Skeletal muscle satellite cell (primary cell): ENCODE measurements around the gene ZKSCAN4.
A peak's percentile ranks its signal among the peaks of the same experiment; 100 is the strongest.

Experiments used
- H3K27me3 ChIP-seq: 2 replicates; pipeline ENCODE4 v1.7.0; 2013; ENCODE audit warnings: low read length; ENCODE audit not compliant: control insufficient read depth, insufficient read depth
- H3K36me3 ChIP-seq: 2 replicates; pipeline ENCODE4 v1.7.0; 2013; ENCODE audit warnings: mild to moderate bottlenecking, control low read depth, low read length; ENCODE audit not compliant: insufficient read depth
- H3K4me1 ChIP-seq: 2 replicates; pipeline ENCODE4 v1.7.0; 2013; ENCODE audit warnings: low read length; ENCODE audit not compliant: control insufficient read depth, insufficient read depth
- H3K4me2 ChIP-seq: 2 replicates; pipeline ENCODE4 v1.7.0; 2013; ENCODE audit warnings: mild to moderate bottlenecking, low read length
- H3K4me3 ChIP-seq: 2 replicates; pipeline ENCODE4 v1.7.0; 2013; ENCODE audit warnings: low read length
- H3K9ac ChIP-seq: 2 replicates; pipeline ENCODE4 v1.7.0; 2013; ENCODE audit warnings: mild to moderate bottlenecking, low read depth, low read length, moderate library complexity
- H3K9me3 ChIP-seq: replicated peaks from 2 replicates; pipeline ENCODE4 v1.7.0; 2013; ENCODE audit warnings: mild to moderate bottlenecking, control low read depth, low read length

Gene ZKSCAN4

DNA sequence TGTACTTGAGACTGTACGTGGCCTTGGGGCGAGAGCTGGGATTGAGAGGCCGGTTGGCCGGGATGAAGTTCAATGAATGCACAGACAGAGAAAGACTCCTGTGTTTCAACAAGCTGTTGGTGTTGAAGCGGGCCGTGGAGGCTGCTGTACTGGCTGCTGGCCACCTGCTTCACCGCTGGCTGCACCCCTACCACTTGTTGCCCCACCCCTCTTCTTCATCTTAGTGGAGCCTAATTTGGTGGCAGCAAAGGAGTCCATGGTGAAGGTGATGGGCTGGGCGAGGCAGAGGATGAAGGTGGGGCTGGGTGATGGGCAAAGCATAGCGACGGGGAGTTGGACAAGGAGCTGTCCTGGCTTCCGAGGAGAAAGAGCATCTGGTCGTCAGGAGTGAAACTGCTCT, 34.2 kb downstream of the ZKSCAN4 start:
- Histone ChIP-seq H3K4me1 (peaks cover 4% of the 10 kb centered on the region), H3K36me3 (no peaks in the 10 kb centered on the region), H3K4me2 (no peak overlapping the region), H3K27me3 (peaks cover 19% of the 10 kb centered on the region), H3K9me3 (no peaks in the 10 kb centered on the region), H3K9ac (no peak overlapping the region), H3K4me3 (no peak overlapping the region)

DNA sequence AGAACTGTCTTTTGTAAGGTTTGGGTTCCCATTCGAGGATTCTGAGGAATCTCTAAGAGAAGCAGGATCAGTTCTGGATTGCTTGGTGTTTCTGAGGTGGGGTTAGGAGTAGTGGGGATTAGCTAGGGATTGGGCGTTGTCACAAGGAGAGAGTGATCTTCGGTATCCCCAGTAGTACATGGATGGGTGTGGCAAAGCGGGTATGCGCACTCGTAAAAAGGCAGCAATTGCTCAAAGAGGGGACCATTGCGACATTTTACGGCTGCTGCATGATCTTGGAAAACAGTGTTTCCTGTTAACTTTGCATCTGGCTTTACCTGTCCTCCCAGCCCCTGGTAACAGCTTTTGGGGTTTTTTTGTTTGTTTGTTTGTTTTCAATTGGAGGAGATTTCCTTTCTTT, 36.6 kb downstream of the ZKSCAN4 start:
- Histone ChIP-seq H3K27me3 (peaks cover 27% of the 10 kb centered on the region), H3K9me3 (no peaks in the 10 kb centered on the region), H3K9ac (no peak overlapping the region), H3K36me3 (no peaks in the 10 kb centered on the region), H3K4me2 (peak overlapping the region; percentile 3), H3K4me3 (no peak overlapping the region), H3K4me1 (peaks cover 8% of the 10 kb centered on the region)

DNA sequence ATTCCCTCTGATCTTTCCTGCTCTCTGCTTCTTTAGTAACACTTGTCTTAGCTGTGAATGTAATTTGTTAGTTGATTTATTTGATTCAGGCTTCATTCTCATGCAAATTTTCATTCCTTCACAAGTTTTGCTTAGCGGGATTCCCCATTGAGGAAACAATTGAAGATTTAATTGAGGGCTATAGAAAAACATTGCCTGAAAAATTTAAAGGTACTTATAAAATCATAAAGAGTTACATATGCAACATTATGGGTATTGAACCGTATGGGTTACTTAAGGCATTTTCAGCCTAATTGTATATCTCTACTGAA, 38.9 kb downstream of the ZKSCAN4 start:
- no peaks in the 10 kb centered on the region for H3K9me3 ChIP-seq
- peaks cover 50% of the 10 kb centered on the region for H3K27me3 ChIP-seq
- H3K4me1 ChIP-seq, result peaks cover 6% of the 10 kb centered on the region
- H3K36me3 ChIP-seq, result no peaks in the 10 kb centered on the region
- peak overlapping the region; percentile 91 for H3K4me2 ChIP-seq
- H3K9ac ChIP-seq, result no peak overlapping the region
- H3K4me3 ChIP-seq, result peak overlapping the region; percentile 79

DNA sequence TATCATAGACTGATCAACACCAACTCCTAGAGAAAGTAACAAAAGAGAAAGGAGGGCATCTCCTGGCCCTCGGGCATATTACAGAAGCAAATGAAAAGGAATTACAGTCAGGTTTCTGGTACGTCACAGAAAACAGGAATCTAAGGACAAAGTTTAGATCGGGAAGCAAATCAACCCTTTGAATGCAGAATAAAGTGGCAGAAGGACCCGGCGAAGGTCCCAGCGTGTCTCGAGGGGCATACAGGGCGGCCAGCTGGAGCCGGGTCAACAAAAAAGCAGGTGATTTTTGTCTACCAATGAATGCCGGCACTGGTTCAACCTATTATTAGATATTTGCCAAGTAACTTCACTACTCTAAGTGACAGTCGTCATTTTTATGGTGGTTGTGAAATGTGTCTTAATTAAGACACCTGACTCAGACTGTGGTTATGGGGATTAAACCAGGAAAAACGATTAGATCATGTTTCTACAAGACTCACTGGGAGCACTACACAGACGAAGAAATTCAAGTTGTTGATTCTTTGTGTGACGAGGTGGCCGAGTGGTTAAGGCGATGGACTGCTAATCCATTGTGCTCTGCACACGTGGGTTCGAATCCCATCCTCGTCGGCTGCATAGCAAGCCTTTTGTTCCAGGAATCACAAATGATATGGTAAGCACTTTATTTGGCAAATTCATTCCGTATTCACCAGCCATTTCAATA, 39.4 kb downstream of the ZKSCAN4 start:
- peaks cover 55% of the 10 kb centered on the region for H3K27me3 ChIP-seq
- H3K9ac ChIP-seq, result peak overlapping the region; percentile 74
- H3K9me3 ChIP-seq, result no peaks in the 10 kb centered on the region
- peaks cover 11% of the 10 kb centered on the region for H3K4me1 ChIP-seq
- peak overlapping the region; percentile 79 for H3K4me3 ChIP-seq
- H3K4me2 ChIP-seq, result peak overlapping the region; percentile 91
- no peaks in the 10 kb centered on the region for H3K36me3 ChIP-seq

- Histone ChIP-seq H3K4me2 (peak overlapping the region; percentile 91), H3K4me3 (peak overlapping the region; percentile 79), H3K4me1 (peaks cover 17% of the 10 kb centered on the region), H3K36me3 (no peaks in the 10 kb centered on the region), H3K27me3 (peaks cover 62% of the 10 kb centered on the region), H3K9me3 (no peaks in the 10 kb centered on the region), H3K9ac (peak overlapping the region; percentile 74)
Observed at GRCh38 chr6:28211840-28212509, 40.1 kb downstream of the ZKSCAN4 start.

DNA sequence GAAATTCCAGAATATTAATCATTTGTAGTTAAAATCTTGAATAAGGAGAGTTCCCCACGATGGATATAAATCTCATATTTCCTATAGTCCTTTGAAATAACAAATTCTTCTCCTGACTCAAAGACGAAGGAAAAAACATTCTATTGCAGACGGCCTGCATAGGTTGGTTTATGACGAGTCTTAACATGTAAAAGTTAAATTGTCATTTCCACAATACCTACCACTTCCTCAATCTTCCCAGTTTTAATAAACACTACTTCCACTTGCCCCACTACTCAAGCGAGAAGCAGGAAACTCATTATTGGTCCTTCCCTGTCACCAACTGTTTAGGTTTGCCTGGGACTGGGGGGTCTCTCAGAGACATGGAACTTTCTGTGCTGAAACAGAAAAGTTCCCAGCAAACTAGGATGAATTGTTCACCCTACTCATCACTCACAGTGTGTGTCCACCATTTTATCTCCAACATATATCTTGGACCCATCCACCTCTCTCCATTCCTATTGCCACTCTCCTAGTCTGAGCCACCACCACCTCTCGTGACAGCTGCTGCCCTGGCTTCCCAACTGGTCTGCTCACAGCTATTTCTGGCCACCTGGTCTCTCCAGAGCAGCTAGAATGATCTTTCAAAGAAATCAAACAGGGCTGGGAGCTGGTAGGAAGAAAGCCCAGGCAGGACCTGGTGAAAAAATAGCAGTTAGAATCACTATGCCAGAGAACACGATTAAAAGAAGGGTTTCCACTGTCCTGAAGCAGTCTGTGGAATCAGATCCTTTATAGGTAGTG, 42.1 kb downstream of the ZKSCAN4 start:
- H3K27me3 ChIP-seq, result peaks cover 73% of the 10 kb centered on the region
- H3K4me1 ChIP-seq, result peaks cover 19% of the 10 kb centered on the region
- H3K9ac ChIP-seq, result no peak overlapping the region
- H3K4me2 ChIP-seq, result no peak overlapping the region
- no peak overlapping the region for H3K4me3 ChIP-seq
- H3K36me3 ChIP-seq, result no peaks in the 10 kb centered on the region
- H3K9me3 ChIP-seq, result no peaks in the 10 kb centered on the region

DNA sequence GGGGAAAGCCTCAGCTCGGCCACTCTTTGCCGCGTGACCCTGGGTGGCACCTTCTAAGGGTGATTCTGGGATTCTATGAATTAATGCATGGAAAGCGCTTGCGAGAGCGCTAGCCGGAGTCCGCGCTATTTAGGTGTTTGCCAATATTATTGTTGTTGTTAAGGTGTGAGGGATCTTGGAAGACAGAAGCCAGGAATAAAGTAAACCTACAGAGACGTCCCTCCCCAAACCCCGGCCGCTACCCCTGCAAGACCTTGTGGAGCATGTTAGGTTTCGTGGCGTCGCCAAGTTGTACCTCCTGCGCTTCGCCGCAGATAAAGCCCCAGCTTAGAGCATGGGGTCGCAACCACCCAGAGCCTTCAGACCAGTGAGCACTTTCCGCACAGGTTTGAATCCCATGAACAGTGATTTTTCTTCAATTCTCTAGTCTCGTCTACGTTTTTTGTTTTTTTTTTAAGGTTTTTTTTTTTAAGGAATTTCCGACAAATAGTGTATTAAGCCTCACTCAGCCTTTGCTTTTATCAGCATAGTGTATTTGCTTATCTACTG, 43.9 kb downstream of the ZKSCAN4 start:
- Histone ChIP-seq H3K27me3 (peaks cover 76% of the 10 kb centered on the region), H3K4me3 (peak overlapping the region; percentile 74), H3K9me3 (no peaks in the 10 kb centered on the region), H3K36me3 (no peaks in the 10 kb centered on the region), H3K4me1 (peaks cover 19% of the 10 kb centered on the region), H3K9ac (peak overlapping the region; percentile 39), H3K4me2 (peak overlapping the region; percentile 96)

DNA sequence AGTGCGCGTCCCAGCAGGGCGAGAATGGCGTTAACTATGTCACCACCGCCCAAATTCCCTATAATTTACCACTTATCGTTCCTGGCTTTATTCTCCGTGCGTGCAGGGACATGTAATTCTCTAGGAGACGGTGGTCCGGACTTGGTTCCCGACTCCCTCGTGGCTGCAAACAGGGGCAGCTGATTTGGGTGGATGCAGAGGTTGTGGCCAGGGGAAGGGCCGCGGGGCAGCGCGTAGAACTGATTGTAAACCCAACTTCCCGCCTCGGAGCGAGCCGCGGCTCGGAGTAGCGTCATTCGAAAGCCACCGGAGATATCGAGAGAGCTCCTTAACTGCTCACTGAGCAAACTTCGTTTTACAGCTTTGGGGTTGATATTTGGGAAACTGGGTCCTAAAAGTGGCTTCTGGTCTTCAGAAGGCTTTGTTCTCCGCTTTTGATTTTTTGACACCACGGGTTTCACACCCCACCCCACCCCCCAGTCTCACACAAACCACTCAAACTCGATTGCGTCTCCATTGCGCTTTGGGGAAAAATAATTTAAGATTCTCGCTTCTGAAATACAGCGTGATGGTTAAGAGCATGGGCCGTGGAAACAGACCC, 44.5 kb downstream of the ZKSCAN4 start:
- H3K4me2 ChIP-seq, result peak overlapping the region; percentile 96
- H3K9ac ChIP-seq, result peak overlapping the region; percentile 39
- peaks cover 19% of the 10 kb centered on the region for H3K4me1 ChIP-seq
- peaks cover 77% of the 10 kb centered on the region for H3K27me3 ChIP-seq
- H3K9me3 ChIP-seq, result no peaks in the 10 kb centered on the region
- H3K36me3 ChIP-seq, result no peaks in the 10 kb centered on the region
- peak overlapping the region; percentile 74 for H3K4me3 ChIP-seq

- Histone ChIP-seq H3K4me3 (peak overlapping the region; percentile 74), H3K27me3 (peaks cover 79% of the 10 kb centered on the region), H3K4me2 (peak overlapping the region; percentile 96), H3K36me3 (no peaks in the 10 kb centered on the region), H3K9ac (no peak overlapping the region), H3K9me3 (no peaks in the 10 kb centered on the region), H3K4me1 (peaks cover 16% of the 10 kb centered on the region)
Observed at GRCh38 chr6:28206928-28207509, 45.0 kb downstream of the ZKSCAN4 start.

- Histone ChIP-seq H3K9me3 (no peaks in the 10 kb centered on the region), H3K4me1 (peaks cover 15% of the 10 kb centered on the region), H3K9ac (no peak overlapping the region), H3K4me3 (no peak overlapping the region), H3K4me2 (no peak overlapping the region), H3K36me3 (no peaks in the 10 kb centered on the region), H3K27me3 (peaks cover 77% of the 10 kb centered on the region)
Observed at GRCh38 chr6:28206527-28206926, 45.5 kb downstream of the ZKSCAN4 start.

- Histone ChIP-seq H3K4me1 (peaks cover 15% of the 10 kb centered on the region), H3K9ac (no peak overlapping the region), H3K4me3 (no peak overlapping the region), H3K27me3 (peaks cover 70% of the 10 kb centered on the region), H3K4me2 (no peak overlapping the region), H3K9me3 (no peaks in the 10 kb centered on the region), H3K36me3 (no peaks in the 10 kb centered on the region)
Observed at GRCh38 chr6:28205879-28206278, 46.2 kb downstream of the ZKSCAN4 start.
